Central memory CD8-positive, alpha-beta T cell (primary cell): Measurements from ENCODE around the gene RAD9B.
"Not testable (repeated sequence)": the region's sequence is repeated elsewhere in the genome, so short reads cannot be mapped to it uniquely, and the experiment has no call there.

ENCODE experiments used
- ATAC-seq: fragments of 150-1000 bp; cut with Tn5 transposase; replicated peaks from 2 replicates; pipeline ENCODE4 v1.10.0; 2022; ENCODE audit warnings: mild to moderate bottlenecking, moderate FRiP score, moderate number of reproducible peaks; ENCODE audit not compliant: poor library complexity, severe bottlenecking; ENCODE audit errors: extremely low read depth
- DNase-seq, 2 donors: peaks; one replicate each; pipeline ENCODE4 v3.0.0; 2021; ENCODE audit warnings: low spot score in 2 of 2
- H3K27ac Mint-ChIP-seq: one replicate; pipeline ENCODE4 v1.8.0; 2022; ENCODE audit warnings: low read depth, mild to moderate bottlenecking, moderate library complexity, mixed read lengths
- H3K27me3 Mint-ChIP-seq: one replicate; pipeline ENCODE4 v1.8.0; 2022; ENCODE audit warnings: mixed read lengths
- H3K36me3 Mint-ChIP-seq: one replicate; pipeline ENCODE4 v1.8.0; 2022; ENCODE audit warnings: mild to moderate bottlenecking, moderate library complexity, mixed read lengths; ENCODE audit not compliant: insufficient read depth
- H3K4me1 Mint-ChIP-seq: one replicate; pipeline ENCODE4 v1.8.0; 2022; ENCODE audit warnings: mixed read lengths
- H3K4me3 Mint-ChIP-seq: one replicate; pipeline ENCODE4 v1.8.0; 2022; ENCODE audit warnings: mild to moderate bottlenecking, moderate library complexity, mixed read lengths
- H3K9me3 Mint-ChIP-seq: one replicate; pipeline ENCODE4 v1.8.0; 2022; ENCODE audit warnings: mixed read lengths

The RAD9B gene

GRCh38 chr12:110501752-110502738, at the start of gene RAD9B, which contains the start of gene VPS29:
Gene RAD9B, plus strand, starts transcription at chr12:110502331. Its CDS starts 7 bp downstream, at chr12:110502338.
Gene VPS29, minus strand, starts transcription at chr12:110502111. Its CDS starts 60 bp downstream, at chr12:110502051.
- peaks cover 35% of the 10 kb centered on the region for H3K4me1 Mint-ChIP-seq
- peak within 1 kb of the TSS; percentile 98 for H3K27ac Mint-ChIP-seq
- peak within 1 kb of the TSS; percentile 96 for H3K4me3 Mint-ChIP-seq
- ATAC-seq (peak; percentile 94), DNase-seq (peak; percentile 96 to 99)
- peaks cover 24% of the 10 kb centered on the region for H3K36me3 Mint-ChIP-seq
- H3K9me3 Mint-ChIP-seq = no peaks in the 10 kb centered on the region
- no peaks in the 10 kb centered on the region for H3K27me3 Mint-ChIP-seq

DNA sequence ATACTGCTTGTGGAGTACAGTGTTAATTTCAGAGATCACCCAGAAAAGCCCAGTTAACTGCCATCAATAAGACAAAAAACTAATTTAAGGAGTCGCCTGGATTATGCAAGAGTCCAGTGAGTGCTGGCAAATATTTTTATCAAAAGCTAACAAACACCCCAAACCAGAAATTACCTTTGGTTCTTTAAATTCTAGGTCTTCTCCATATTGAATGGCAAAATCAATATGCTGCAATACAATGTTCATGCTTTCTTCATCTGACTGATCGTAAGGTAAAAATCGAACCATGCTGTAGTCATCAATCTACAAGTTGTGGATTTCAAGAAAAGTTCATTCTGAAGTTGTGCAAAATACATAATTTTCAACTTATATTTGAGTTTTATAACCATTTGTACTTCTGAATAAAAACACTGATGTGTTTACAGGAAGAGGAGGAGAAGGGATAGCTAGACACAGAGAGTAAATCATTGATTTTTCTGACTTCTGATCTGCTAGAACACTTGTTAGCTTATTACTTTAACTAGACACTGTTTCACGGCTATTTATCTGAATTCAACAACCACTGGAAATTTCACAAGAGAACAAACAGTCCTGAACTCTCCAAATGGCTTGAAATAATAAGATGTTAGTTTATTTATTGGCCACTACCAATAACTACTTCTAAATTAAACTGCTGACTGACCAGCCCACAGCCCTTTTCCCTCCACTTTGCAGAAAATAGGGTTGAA, 48.4 kb upstream of the RAD9B start:
- Mint-ChIP-seq H3K36me3 (peaks cover 42% of the 10 kb centered on the region), H3K27me3 (no peaks in the 10 kb centered on the region), H3K27ac (no peak overlapping the region), H3K9me3 (no peaks in the 10 kb centered on the region), H3K4me3 (no peak overlapping the region), H3K4me1 (peaks cover 22% of the 10 kb centered on the region)
- no peak for ATAC-seq
- DNase-seq = no peak

GRCh38 chr12:110458756-110459155, 43.4 kb upstream of the RAD9B start:
- no peak for DNase-seq
- no peak for ATAC-seq
- Mint-ChIP-seq H3K27me3 (no peaks in the 10 kb centered on the region), H3K27ac (no peak overlapping the region), H3K4me1 (peaks cover 7% of the 10 kb centered on the region), H3K4me3 (no peak overlapping the region), H3K36me3 (peaks cover 34% of the 10 kb centered on the region), H3K9me3 (no peaks in the 10 kb centered on the region)

- not testable (repeated sequence) for H3K27me3 Mint-ChIP-seq, H3K9me3 Mint-ChIP-seq, H3K27ac Mint-ChIP-seq, ATAC-seq, DNase-seq, H3K4me1 Mint-ChIP-seq, H3K4me3 Mint-ChIP-seq
- H3K36me3 Mint-ChIP-seq = peaks cover 34% of the 10 kb centered on the region
Measured at GRCh38 chr12:110461189-110461588, 40.9 kb upstream of the RAD9B start.

DNA sequence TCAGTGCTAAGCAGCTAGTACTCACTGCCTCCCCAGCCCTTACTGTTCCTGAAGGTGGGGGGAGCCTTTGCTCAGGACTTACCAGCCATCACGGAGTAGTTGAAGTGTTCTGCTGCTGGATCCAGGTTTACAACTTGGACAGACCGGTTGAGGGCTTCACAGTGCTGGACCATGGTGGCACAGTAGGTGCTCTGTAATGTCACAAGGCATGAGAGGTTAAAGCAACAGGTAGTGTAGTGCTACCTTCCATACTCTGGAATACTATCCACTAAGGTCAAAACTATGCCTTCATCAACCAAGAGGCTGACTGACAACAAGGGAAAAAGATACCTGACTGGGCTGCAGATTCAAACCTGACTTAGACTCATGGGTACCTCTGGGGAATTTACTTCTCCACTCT, 37.1 kb upstream of the RAD9B start:
- Mint-ChIP-seq H3K36me3 (peaks cover 26% of the 10 kb centered on the region), H3K4me1 (peaks cover 32% of the 10 kb centered on the region), H3K4me3 (no peak overlapping the region), H3K27ac (no peak overlapping the region), H3K9me3 (no peaks in the 10 kb centered on the region), H3K27me3 (no peaks in the 10 kb centered on the region)
- no peak for ATAC-seq
- DNase-seq = no peak

DNA sequence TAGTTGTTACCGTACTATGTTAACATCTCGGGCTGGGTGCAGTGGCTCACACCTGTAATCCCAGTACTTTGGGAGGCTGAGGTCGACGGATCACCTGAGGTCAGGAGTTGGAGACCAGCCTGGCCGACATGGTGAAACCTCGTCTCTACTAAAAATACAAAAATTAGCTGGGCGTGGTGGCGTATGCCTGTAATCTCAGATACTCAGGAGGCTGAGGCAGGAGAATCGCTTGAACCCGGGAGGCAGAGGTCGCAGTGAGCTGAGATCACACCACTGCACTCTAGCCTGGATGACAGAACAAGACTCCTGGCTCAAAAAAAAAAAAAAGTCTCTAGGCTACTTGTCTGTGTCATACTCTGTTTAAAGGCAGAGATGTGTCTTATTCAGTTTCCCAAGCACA, 36.4 kb upstream of the RAD9B start:
- H3K36me3 Mint-ChIP-seq = peaks cover 26% of the 10 kb centered on the region
- not testable (repeated sequence) for H3K27ac Mint-ChIP-seq

DNA sequence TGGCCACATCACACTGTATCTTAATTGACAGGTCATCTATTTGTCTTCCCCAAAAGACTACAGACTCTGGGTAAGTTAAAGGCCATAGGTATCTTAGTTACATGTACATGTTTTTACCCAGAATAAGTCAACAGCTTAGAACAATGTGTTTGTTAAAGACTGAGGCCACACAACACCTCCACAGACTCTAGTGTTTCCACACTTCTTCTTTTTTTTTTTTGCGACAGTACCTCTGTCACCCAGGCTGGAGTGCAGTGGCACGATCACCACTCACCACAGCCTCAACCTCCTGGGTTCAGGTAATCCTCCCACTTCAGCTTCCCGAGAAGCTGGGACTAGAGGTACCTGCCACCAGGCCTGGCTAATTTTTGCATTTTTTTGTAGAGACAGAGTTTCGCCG, 35.3 kb upstream of the RAD9B start:
- Mint-ChIP-seq H3K4me3 (no peak overlapping the region), H3K27ac (no peak overlapping the region), H3K36me3 (peaks cover 21% of the 10 kb centered on the region), H3K27me3 (no peaks in the 10 kb centered on the region), H3K9me3 (no peaks in the 10 kb centered on the region), H3K4me1 (peaks cover 34% of the 10 kb centered on the region)
- no peak for DNase-seq
- no peak for ATAC-seq

More for the DNA sequence above, 36.4 kb upstream of the RAD9B start:
- ATAC-seq, DNase-seq, H3K27me3 Mint-ChIP-seq, H3K9me3 Mint-ChIP-seq, H3K4me3 Mint-ChIP-seq: not testable (repeated sequence)
- peaks cover 34% of the 10 kb centered on the region for H3K4me1 Mint-ChIP-seq

- peaks cover 26% of the 10 kb centered on the region for H3K4me1 Mint-ChIP-seq
- H3K4me3 Mint-ChIP-seq = peak overlapping the region; percentile 88
- H3K27ac Mint-ChIP-seq = peak overlapping the region; percentile 93
- peaks cover 21% of the 10 kb centered on the region for H3K36me3 Mint-ChIP-seq
- no peak for DNase-seq
- ATAC-seq = no peak
- H3K9me3 Mint-ChIP-seq = no peaks in the 10 kb centered on the region
- no peaks in the 10 kb centered on the region for H3K27me3 Mint-ChIP-seq
Measured at GRCh38 chr12:110467847-110468213, 34.3 kb upstream of the RAD9B start.

DNA sequence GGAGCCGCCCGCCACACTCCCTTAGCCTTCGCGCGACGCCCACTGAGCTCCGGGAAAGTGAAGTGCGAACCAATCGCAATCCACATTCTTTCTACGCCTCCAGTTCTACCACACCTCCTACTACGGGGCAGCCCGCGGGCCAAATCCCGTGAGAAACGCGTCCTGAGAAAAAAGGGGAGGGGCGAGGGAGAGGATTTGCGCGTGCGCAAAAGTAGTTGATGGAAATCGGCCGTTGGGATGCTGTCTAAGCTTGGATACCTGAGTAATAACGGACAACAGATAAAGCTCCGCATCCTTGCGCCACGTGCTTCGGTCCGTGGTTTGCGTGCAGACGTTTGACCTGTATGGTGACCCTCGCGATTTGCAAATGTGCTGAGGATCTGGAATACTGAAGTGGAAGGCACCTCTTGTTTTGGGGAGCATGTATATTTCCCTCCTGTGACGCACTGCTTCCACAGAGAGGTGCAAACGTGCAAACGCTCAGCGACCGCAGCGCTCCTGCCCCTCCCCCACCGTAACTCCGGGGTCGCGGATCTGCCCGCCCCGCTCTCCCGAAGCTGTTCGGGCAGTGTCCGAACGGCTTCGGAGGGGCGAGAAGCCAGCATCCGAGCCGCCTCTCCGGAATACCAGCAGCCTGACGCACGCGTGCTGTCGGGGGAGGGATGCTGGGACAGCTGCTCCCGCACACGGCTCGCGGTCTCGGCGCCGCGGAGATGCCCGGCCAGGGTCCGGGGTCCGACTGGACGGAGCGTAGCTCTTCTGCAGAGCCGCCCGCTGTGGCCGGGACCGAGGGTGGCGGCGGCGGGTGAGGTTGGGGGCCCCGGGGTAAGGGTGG, 33.7 kb upstream of the RAD9B start, which contains the start of the genes FAM216A and GPN3:
Gene FAM216A, plus strand, starts transcription at position 632 of the 835 bp plus-strand sequence. Its CDS starts 31 bp downstream, at position 663.
Gene GPN3, minus strand, starts transcription at position 44 of the 835 bp plus-strand sequence. CDS start 54 bp downstream, outside the sequence.
- H3K27ac Mint-ChIP-seq = peak within 1 kb of the TSS; percentile 93
- peaks cover 26% of the 10 kb centered on the region for H3K4me1 Mint-ChIP-seq
- ATAC-seq = peak; percentile 82
- no peaks in the 10 kb centered on the region for H3K27me3 Mint-ChIP-seq
- H3K9me3 Mint-ChIP-seq = no peaks in the 10 kb centered on the region
- H3K36me3 Mint-ChIP-seq = peaks cover 21% of the 10 kb centered on the region
- peak within 1 kb of the TSS; percentile 88 for H3K4me3 Mint-ChIP-seq
- DNase-seq = peak; percentile 88 to 93

GRCh38 chr12:110475426-110475825, 26.7 kb upstream of the RAD9B start:
- Mint-ChIP-seq H3K27me3 (no peaks in the 10 kb centered on the region), H3K36me3 (peaks cover 6% of the 10 kb centered on the region), H3K9me3 (no peaks in the 10 kb centered on the region), H3K4me1 (peaks cover 5% of the 10 kb centered on the region), H3K4me3 (no peak overlapping the region), H3K27ac (no peak overlapping the region)
- no peak for DNase-seq
- ATAC-seq = no peak

GRCh38 chr12:110498984-110499706, 3.0 kb upstream of the RAD9B start:
- H3K9me3 Mint-ChIP-seq = no peaks in the 10 kb centered on the region
- H3K27me3 Mint-ChIP-seq = no peaks in the 10 kb centered on the region
- peak overlapping the region; percentile 50 for H3K4me3 Mint-ChIP-seq
- DNase-seq (no peak), ATAC-seq (no peak)
- peaks cover 43% of the 10 kb centered on the region for H3K36me3 Mint-ChIP-seq
- H3K4me1 Mint-ChIP-seq = peaks cover 40% of the 10 kb centered on the region
- H3K27ac Mint-ChIP-seq = peak overlapping the region; percentile 13
